A549 (cell line): ENCODE measurements around the gene IGHMBP2. TPM values are rescaled to one million over a fixed set of nuclear protein-coding genes. Genes with fewer than 3 reads are reported as not detected.
A peak's percentile ranks its signal among the peaks of the same experiment; 100 is the strongest.

ENCODE experiments used
- ATAC-seq, 2 experiments: fragments of 200-7000 bp in 1 of 2; fragments of >200 bp in 1 of 2; cut with Nextera tagmentation in 1 of 2; cut with Tn5 transposase in 1 of 2; 3 replicates each; pipeline versions ENCODE4 v1.8.0 to v1.9.1; 2018 to 2020; ENCODE audit warnings: mild to moderate bottlenecking in 1 of 2, moderate library complexity in 1 of 2
- CTCF ChIA-PET: fragments of 300-600 bp; sonication (Branson Sonifier 250); formaldehyde crosslinking; extraction: SDS; loops from one replicate; lab custom pipeline; 2021; ENCODE audit warnings: antibody characterized with exemption, inconsistent platforms; lab: Yijun Ruan, JAX
- POLR2A ChIA-PET: fragments of 350-600 bp; formaldehyde crosslinking; extraction: SDS; loops from one replicate; lab custom pipeline; 2021; ENCODE audit warnings: antibody characterized with exemption, inconsistent platforms; lab: Yijun Ruan, JAX
- DNase-seq, 2 experiments: peaks; one replicate each; pipeline versions ENCODE4 v3.0.0 to v3.0.0-alpha.2; 2011 to 2016; ENCODE audit warnings: low read depth in 1 of 2, low spot score in 1 of 2
- FAIRE-seq: peaks from 2 replicates; lab custom pipeline; 2011; peaks lifted over from hg19 to GRCh38; lab: Jason Lieb, UNC
- H3K27ac ChIP-seq, 2 experiments: fragments of >200 bp; sonication (Bioruptor Twin); formaldehyde crosslinking; 3 replicates each; pipeline ENCODE4 v1.5.1; 2016 to 2017
- H3K4me1 ChIP-seq: fragments of >200 bp; sonication (Bioruptor Twin); formaldehyde crosslinking; 3 replicates; pipeline ENCODE4 v1.6.1; 2016
- H3K4me2 ChIP-seq: fragments of >200 bp; sonication (Bioruptor Twin); formaldehyde crosslinking; 3 replicates; pipeline ENCODE4 v1.6.1; 2016
- H3K4me3 ChIP-seq: fragments of >200 bp; sonication (Bioruptor Twin); formaldehyde crosslinking; 3 replicates; pipeline ENCODE4 v1.5.1; 2016
- H3K9me3 ChIP-seq: fragments of >200 bp; sonication (Bioruptor Twin); formaldehyde crosslinking; 3 replicates; pipeline ENCODE4 v1.6.1; 2016
- ATOH8 ChIP-seq: fragments of 250-450 bp; sonication (Bioruptor Pico); IDR thresholded peaks from 2 replicates; pipeline ENCODE4 v1.5.0; 2020; ENCODE audit warnings: low read depth, mild to moderate bottlenecking, moderate library complexity
- BHLHE40 ChIP-seq: IDR thresholded peaks from 2 replicates; pipeline ENCODE4 v1.6.1; 2012; ENCODE audit warnings: low read depth, low read length, inconsistent platforms
- CBX8 ChIP-seq: fragments of 200-600 bp; sonication (generic); IDR thresholded peaks from 2 replicates; pipeline ENCODE4 v1.6.1; 2016
- CHD4 ChIP-seq: fragments of 200-600 bp; sonication (generic); IDR thresholded peaks from 2 replicates; pipeline ENCODE4 v1.6.1; 2016; ENCODE audit warnings: antibody characterized with exemption, mild to moderate bottlenecking, borderline replicate concordance
- CTCF ChIP-seq: fragments of >200 bp; sonication (Bioruptor Twin); formaldehyde crosslinking; IDR thresholded peaks from 3 replicates; pipeline ENCODE4 v1.5.1; 2016
- EHF ChIP-seq: fragments of 250-450 bp; sonication (Bioruptor Pico); IDR thresholded peaks from 2 replicates; pipeline ENCODE4 v1.5.0; 2020; ENCODE audit warnings: mild to moderate bottlenecking
- EHMT2 ChIP-seq: fragments of 200-600 bp; sonication (generic); IDR thresholded peaks from 2 replicates; pipeline ENCODE4 v1.6.1; 2016; ENCODE audit warnings: antibody characterized with exemption, low read depth, mild to moderate bottlenecking, moderate library complexity
- ELK1 ChIP-seq: fragments of 150-350 bp; IDR thresholded peaks from 2 replicates; pipeline ENCODE4 v1.6.1; 2014; ENCODE audit warnings: low read depth, mild to moderate bottlenecking, low read length
- EP300 ChIP-seq, 2 experiments: fragments of >200 bp; sonication (Bioruptor Twin); formaldehyde crosslinking; IDR thresholded peaks; 2 replicates in 1 of 2; 3 replicates in 1 of 2; pipeline ENCODE4 v1.6.1; 2016 to 2017
- HEYL ChIP-seq: fragments of 250-450 bp; sonication (Bioruptor Pico); IDR thresholded peaks from 2 replicates; pipeline ENCODE4 v1.8.0; 2021; ENCODE audit warnings: mild to moderate bottlenecking, moderate library complexity
- KDM1A ChIP-seq: fragments of 200-600 bp; sonication (generic); IDR thresholded peaks from 2 replicates; pipeline ENCODE4 v1.6.1; 2016; ENCODE audit warnings: low read depth, mild to moderate bottlenecking
- NFE2L2 ChIP-seq: fragments of 150-350 bp; conservative IDR thresholded peaks from 2 replicates; pipeline ENCODE4 v1.6.1; 2014; ENCODE audit warnings: low read length
- NR3C1 ChIP-seq: fragments of >200 bp; sonication (Bioruptor Twin); formaldehyde crosslinking; IDR thresholded peaks from 3 replicates; pipeline ENCODE4 v1.6.1; 2017
- PBX3 ChIP-seq: IDR thresholded peaks from 2 replicates; pipeline ENCODE4 v1.6.1; 2012
- PHF8 ChIP-seq: fragments of 200-600 bp; sonication (generic); IDR thresholded peaks from 2 replicates; pipeline ENCODE4 v1.6.1; 2016; ENCODE audit warnings: low read depth, mild to moderate bottlenecking, antibody characterized with exemption, moderate library complexity, borderline replicate concordance
- RAD21 ChIP-seq, 2 experiments: fragments of >200 bp in 1 of 2; sonication (Bioruptor Twin) in 1 of 2; formaldehyde crosslinking in 1 of 2; IDR thresholded peaks in 1 of 2; conservative IDR thresholded peaks in 1 of 2; 2 replicates in 1 of 2; 3 replicates in 1 of 2; pipeline ENCODE4 v1.6.1; 2012 to 2018; ENCODE audit warnings: inconsistent platforms in 1 of 2
- RCOR1 ChIP-seq: fragments of 150-350 bp; IDR thresholded peaks from 2 replicates; pipeline ENCODE4 v1.6.1; 2014; ENCODE audit warnings: antibody characterized with exemption, low read length, low read depth
- SMC3 ChIP-seq: fragments of >200 bp; sonication (Bioruptor Twin); formaldehyde crosslinking; IDR thresholded peaks from 3 replicates; pipeline ENCODE4 v1.6.1; 2018; ENCODE audit warnings: inconsistent platforms
- SREBF2 ChIP-seq: fragments of 450-650 bp; IDR thresholded peaks from 2 replicates; pipeline ENCODE4 v1.6.1; 2014; ENCODE audit warnings: mild to moderate bottlenecking, moderate library complexity
- TFCP2L1 ChIP-seq: fragments of 250-450 bp; sonication (Bioruptor Pico); IDR thresholded peaks from 2 replicates; pipeline ENCODE4 v1.5.0; 2021; ENCODE audit warnings: mild to moderate bottlenecking
- ZC3H11A ChIP-seq: fragments of 450-650 bp; IDR thresholded peaks from 2 replicates; pipeline ENCODE4 v1.6.1; 2014; ENCODE audit warnings: antibody characterized with exemption, mild to moderate bottlenecking
- ZSCAN20 ChIP-seq: fragments of 250-450 bp; sonication (Bioruptor Pico); IDR thresholded peaks from 2 replicates; pipeline ENCODE4 v1.8.0; 2022; ENCODE audit warnings: mild to moderate bottlenecking, moderate library complexity
- WGBS: methylation state at CpG from one replicate; pipeline ENCODE4 v1.1.6; 2017; ENCODE audit errors: missing lambda C conversion rate; 5-methylcytosine and 5-hydroxymethylcytosine counted together
- polyA plus RNA-seq, 4 experiments: library from polyadenylated mRNA; depleted of rRNA in 3 of 4; stranded (reverse); fragments of >200 nt; fragmentation: RNase III in 1 of 4; extraction: RNeasy Plus Mini Kit Qiagen cat#74134 plus additional on column Dnase treatment in 1 of 4; gene quantifications; 2 replicates in 3 of 4; 3 replicates in 1 of 4; pipeline ENCODE4 v1.2.3, GENCODE V29; 2011 to 2017

IGHMBP2 gene
- polyA plus RNA-seq, 2 of the 4 experiments (the other 2 are of a cell fraction): 11.9 to 12.8 TPM

- CTCF ChIA-PET: interaction anchor here (1.1 to 1.4 kb wide), 2 partner anchors 10 to 20 kb away, joined by 3 to 4 read pairs; partner anchors contain the start of gene MRGPRD
Observed at GRCh38 chr11:68960294-68961071, 56.8 kb downstream of the IGHMBP2 start.

GRCh38 chr11:68961245-68961644 lies 57.6 kb downstream of the IGHMBP2 start:
- 57% methylated on average over 8 of the region's 8 CpGs for WGBS
- Histone ChIP-seq H3K27ac (no peak overlapping the region), H3K4me2 (no peak overlapping the region), H3K4me3 (no peak overlapping the region), H3K9me3 (peaks cover 9% of the 10 kb centered on the region; the same call in 2 of the 3 replicates), H3K4me1 (no peaks in the 10 kb centered on the region)
- DNase-seq: no peak
- TF ChIP-seq EHF (no peak), RAD21 (conservative IDR thresholded peaks at IDR 0.05 in 1 of 2, IDR thresholded peaks at IDR 0.05 in 1 of 2) (no peak)
- CTCF ChIA-PET: interaction anchor here (1.4 kb wide), 1 partner anchor 11 kb away, joined by 4 read pairs; no protein-coding TSS in a partner anchor
- FAIRE-seq: no peak
- POLR2A ChIA-PET: no interaction called here
- ATAC-seq: no peak

More at GRCh38 chr11:68960294-68961071, 56.8 kb downstream of the IGHMBP2 start:
- no peak for FAIRE-seq
- H3K4me1 ChIP-seq: no peaks in the 10 kb centered on the region; the same call in 2 of the 3 replicates
- H3K4me2 ChIP-seq: no peak overlapping the region
- TF ChIP-seq EP300 (IDR thresholded peaks at IDR 0.05): no peak
- TF ChIP-seq KDM1A: no peak
- no peak for TF ChIP-seq ATOH8 (CRISPR knock-in tag)
- TF ChIP-seq, all 56 proteins: peak for 0
- H3K4me3 ChIP-seq: no peak overlapping the region
- ATAC-seq (0 out of 6 replicates have a peak, but pooled peaks of 1 of the 2 experiments have one; percentile 11), DNase-seq (no peak)
- peaks cover 9% of the 10 kb centered on the region; the same call in 2 of the 3 replicates for H3K9me3 ChIP-seq
- no peak overlapping the region for H3K27ac ChIP-seq
- POLR2A ChIA-PET: no interaction called here
- 77% methylated on average over 24 of the region's 25 CpGs for WGBS

GRCh38 chr11:68962527-68963250 lies 59.0 kb downstream of the IGHMBP2 start:
- H3K4me1 ChIP-seq: no peaks in the 10 kb centered on the region
- no peak overlapping the region for H3K4me2 ChIP-seq
- H3K27ac ChIP-seq: no peak overlapping the region
- WGBS: 75% methylated on average over 16 of the region's 16 CpGs
- ChIA-PET CTCF (interaction anchor here (0.6 to 1.6 kb wide), 2 partner anchors 16 to 153 kb away, joined by 4 to 6 read pairs; no protein-coding TSS in a partner anchor), POLR2A (no interaction called here)
- DNase-seq (peak in 1 of 2 experiments; percentile 18), FAIRE-seq (no peak), ATAC-seq (no peak)
- TF ChIP-seq CTCF: no peak
- no peak for TF ChIP-seq BHLHE40
- TF ChIP-seq SREBF2: no peak
- TF ChIP-seq SMC3: no peak
- TF ChIP-seq NR3C1: no peak
- no peak for TF ChIP-seq RCOR1
- no peak for TF ChIP-seq NFE2L2
- TF ChIP-seq EHMT2: no peak
- no peak for TF ChIP-seq PHF8
- TF ChIP-seq ELK1: no peak
- TF ChIP-seq HEYL: no peak
- no peak for TF ChIP-seq CHD4
- TF ChIP-seq CBX8: no peak
- TF ChIP-seq ZC3H11A: no peak
- TF ChIP-seq TFCP2L1 (CRISPR knock-in tag): no peak
- TF ChIP-seq EHF: no peak
- no peak for TF ChIP-seq ZSCAN20
- no peak for TF ChIP-seq PBX3
- H3K9me3 ChIP-seq: peaks cover 9% of the 10 kb centered on the region; the same call in 2 of the 3 replicates
- H3K4me3 ChIP-seq: no peak overlapping the region
